Measurements from ENCODE around the gene MRPS2.
A peak's percentile ranks its signal among the peaks of the same experiment; 100 is the strongest.
"Not testable (repeated sequence)": the region's sequence is repeated elsewhere in the genome, so short reads cannot be mapped to it uniquely, and the experiment has no call there.

The MRPS2 gene

GRCh38 chr9:135514342-135515082 lies 14.0 kb downstream of the MRPS2 start:
- peak; percentile 12 for DNase-seq (ENCODE audit: low spot score)

- peak; percentile 6 for DNase-seq (ENCODE audit: low spot score)
Observed at GRCh38 chr9:135515083-135515951, 14.8 kb downstream of the MRPS2 start.

GRCh38 chr9:135516132-135516860 lies 15.8 kb downstream of the MRPS2 start:
- no peak for DNase-seq (ENCODE audit: low spot score)

GRCh38 chr9:135517407-135517822 lies 16.9 kb downstream of the MRPS2 start:
- peak; percentile 11 for DNase-seq (ENCODE audit: low spot score)

- DNase-seq (ENCODE audit: low spot score): no peak
Observed at GRCh38 chr9:135519179-135519971, 18.9 kb downstream of the MRPS2 start.

- DNase-seq (ENCODE audit: low spot score): peak; percentile 21
Observed at GRCh38 chr9:135520916-135521607, 20.6 kb downstream of the MRPS2 start, which contains the start of gene LCN1. Gene LCN1 (plus strand): TSS chr9:135521440. CDS start chr9:135521498, 58 bp downstream.

GRCh38 chr9:135521608-135522095 lies 21.2 kb downstream of the MRPS2 start:
- peak; percentile 17 for DNase-seq (ENCODE audit: low spot score)

- peak; percentile 9 for DNase-seq (ENCODE audit: low spot score)
Observed at GRCh38 chr9:135522137-135522877, 21.8 kb downstream of the MRPS2 start.

GRCh38 chr9:135522931-135523330 lies 22.4 kb downstream of the MRPS2 start:
- DNase-seq (ENCODE audit: low spot score): peak; percentile 18

GRCh38 chr9:135523521-135524129 lies 23.1 kb downstream of the MRPS2 start:
- DNase-seq (ENCODE audit: low spot score): peak; percentile 18

- peak; percentile 10 for DNase-seq (ENCODE audit: low spot score)
Observed at GRCh38 chr9:135524130-135524861, 23.8 kb downstream of the MRPS2 start.

- DNase-seq (ENCODE audit: low spot score): peak; percentile 21
Observed at GRCh38 chr9:135525241-135526088, 25.0 kb downstream of the MRPS2 start.

GRCh38 chr9:135526089-135526729 lies 25.7 kb downstream of the MRPS2 start:
- DNase-seq (ENCODE audit: low spot score): peak; percentile 13

GRCh38 chr9:135526730-135527571 lies 26.5 kb downstream of the MRPS2 start:
- DNase-seq (ENCODE audit: low spot score): peak; percentile 26

GRCh38 chr9:135528842-135529435 lies 28.5 kb downstream of the MRPS2 start:
- not testable (repeated sequence) for DNase-seq (ENCODE audit: low spot score)

GRCh38 chr9:135530146-135530545 lies 29.7 kb downstream of the MRPS2 start:
- DNase-seq (ENCODE audit: low spot score): no peak

Data from D341Med (cell line).